MG63 (cell line): ENCODE data around the gene EXTL2. TPM values are rescaled to one million over a fixed set of nuclear protein-coding genes. Genes with fewer than 3 reads are reported as not detected.
"Not testable (repeated sequence)": the region's sequence is repeated elsewhere in the genome, so short reads cannot be mapped to it uniquely, and the experiment has no call there.

Source experiments
- DNase-seq: peaks from one replicate; pipeline ENCODE4 v3.0.0-alpha.2; 2020
- H3K27me3 ChIP-seq: fragments of 250-450 bp; sonication (Bioruptor Pico); 2 replicates; pipeline ENCODE4 v1.5.1; 2020; ENCODE audit warnings: mild to moderate bottlenecking, moderate library complexity
- H3K36me3 ChIP-seq: fragments of 250-450 bp; sonication (Bioruptor Pico); 2 replicates; pipeline ENCODE4 v1.5.1; 2020; ENCODE audit warnings: mild to moderate bottlenecking, moderate library complexity
- H3K4me3 ChIP-seq: fragments of 250-450 bp; sonication (Bioruptor Pico); 2 replicates; pipeline ENCODE4 v1.5.1; 2020; ENCODE audit warnings: mild to moderate bottlenecking, moderate library complexity
- H3K9me3 ChIP-seq: fragments of 250-450 bp; sonication (Bioruptor Pico); 2 replicates; pipeline ENCODE4 v1.5.1; 2020; ENCODE audit warnings: mild to moderate bottlenecking, moderate library complexity
- total RNA-seq: library from RNA; depleted of rRNA; stranded (reverse); fragments of >200 nt; shearing (Covaris generic); gene quantifications from 2 replicates; pipeline ENCODE4 v1.2.3, GENCODE V29; 2014; ENCODE audit warnings: low replicate concordance; rRNA removed

Gene EXTL2
- total RNA-seq, 1 experiment from 2014 or later, result 15.8 TPM

- DNase-seq, result no peak
- Histone ChIP-seq H3K27me3 (no peaks in the 10 kb centered on the region), H3K9me3 (no peaks in the 10 kb centered on the region; the same call in 1 of the 2 replicates), H3K36me3 (no peaks in the 10 kb centered on the region), H3K4me3 (no peak overlapping the region)
Measured at GRCh38 chr1:100834777-100835660, 59.6 kb downstream of the EXTL2 start.

- DNase-seq, result no peak
- H3K9me3 ChIP-seq, result no peaks in the 10 kb centered on the region
- H3K27me3 ChIP-seq, result no peaks in the 10 kb centered on the region
- H3K4me3 ChIP-seq, result no peak overlapping the region
- H3K36me3 ChIP-seq, result no peaks in the 10 kb centered on the region
Measured at GRCh38 chr1:100832694-100833428, 61.8 kb downstream of the EXTL2 start.

- not testable (repeated sequence) for H3K9me3 ChIP-seq, H3K27me3 ChIP-seq, DNase-seq, H3K4me3 ChIP-seq, H3K36me3 ChIP-seq
Measured at GRCh38 chr1:100825666-100826065, 69.0 kb downstream of the EXTL2 start.

Other genes with a start within 250 kb of the EXTL2 start
- gene VCAM1, start 175.1 kb downstream of the EXTL2 start, total RNA-seq, result not detected in 2 replicates
- 15.2 and 26.6 TPM in 2 replicates for gene SLC30A7, start 1.2 kb upstream of the EXTL2 start, total RNA-seq
- 49.7 and 54.9 TPM in 2 replicates for gene DPH5, start 130.9 kb upstream of the EXTL2 start, total RNA-seq